ENCODE measurements around the gene ERMN.

DNA sequence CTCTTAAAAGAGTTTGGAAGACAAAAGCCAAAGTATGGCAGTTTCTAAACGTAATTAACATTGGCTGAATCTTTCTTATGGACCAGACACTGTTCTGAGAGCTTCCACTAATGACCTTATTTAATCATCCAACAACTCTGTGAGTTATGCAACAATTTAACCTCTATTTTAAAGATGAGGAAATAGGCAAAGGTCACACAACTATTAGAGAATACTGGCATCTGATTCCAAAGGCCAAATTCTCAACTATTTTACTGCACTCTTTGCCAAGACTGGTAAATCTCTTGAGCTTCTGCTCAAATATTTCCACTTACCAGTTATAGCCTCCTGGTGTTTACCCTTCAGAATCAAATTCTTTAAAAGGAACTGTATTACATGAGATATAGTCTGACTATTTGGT is 42.1 kb upstream of the ERMN start:
- no peak for TF ChIP-seq TAF1 (IDR thresholded peaks at IDR 0.05; ENCODE audit: low read depth, low read length)
- no peak for TF ChIP-seq POLR2A (IDR thresholded peaks at IDR 0.05; ENCODE audit: low read depth, low read length)

Measured in GM12891 (cell line).